OCI-LY7 (cell line): ENCODE data around the gene PLPPR1. TPM values are rescaled to one million over a fixed set of nuclear protein-coding genes. Genes with fewer than 3 reads are reported as not detected.

Source experiments
- BruUV-seq: library from RNA; stranded (reverse); fragments of 400-500 nt; replicated peaks from 2 replicates; lab custom pipeline; 2021; lab: Mats Ljungman, UMichigan
- CTCF ChIA-PET: fragments of 300-600 bp; sonication (Branson Sonifier 250); formaldehyde crosslinking; loops from one replicate; lab custom pipeline; 2022; ENCODE audit warnings: antibody characterized with exemption; ENCODE audit not compliant: unreplicated experiment; lab: Charles Lee
- POLR2A ChIA-PET: fragments of 300-600 bp; sonication (Branson Sonifier 250); formaldehyde crosslinking; loops from one replicate; lab custom pipeline; 2022; ENCODE audit warnings: antibody characterized with exemption; lab: Charles Lee
- DNase-seq: peaks from one replicate; pipeline ENCODE4 v3.0.0-alpha.2; 2015; ENCODE audit warnings: low spot score
- H2AFZ ChIP-seq: fragments of 200-600 bp; sonication (generic), shearing (Covaris generic); 2 replicates; pipeline ENCODE4 v1.6.1; 2014; ENCODE audit warnings: mild to moderate bottlenecking, antibody characterized with exemption, low read length, moderate library complexity
- H3K27ac ChIP-seq: fragments of 200-600 bp; sonication (generic); 2 replicates; pipeline ENCODE4 v1.5.1; 2014; ENCODE audit warnings: mixed run types, low read depth, mild to moderate bottlenecking, moderate library complexity, low read length, inconsistent platforms; ENCODE audit not compliant: poor library complexity, severe bottlenecking
- H3K36me3 ChIP-seq: fragments of 200-600 bp; sonication (generic); 2 replicates; pipeline ENCODE4 v1.6.1; 2014; ENCODE audit warnings: mild to moderate bottlenecking, antibody characterized with exemption, low read length, moderate library complexity, mixed read lengths; ENCODE audit not compliant: insufficient read depth
- H3K4me1 ChIP-seq: fragments of 200-600 bp; sonication (generic); 2 replicates; pipeline ENCODE4 v1.5.1; 2014; ENCODE audit warnings: mild to moderate bottlenecking, low read length; ENCODE audit not compliant: insufficient read depth, poor library complexity, severe bottlenecking
- H3K4me2 ChIP-seq: fragments of 200-600 bp; sonication (generic); 2 replicates; pipeline ENCODE4 v1.6.1; 2014; ENCODE audit warnings: mild to moderate bottlenecking, low read length
- H3K4me3 ChIP-seq: fragments of 200-600 bp; sonication (generic); 2 replicates; pipeline ENCODE4 v1.5.1; 2014; ENCODE audit warnings: mild to moderate bottlenecking, low read depth, low read length; ENCODE audit not compliant: poor library complexity, severe bottlenecking
- H3K79me2 ChIP-seq: fragments of 200-600 bp; sonication (generic); 2 replicates; pipeline ENCODE4 v1.6.1; 2016; ENCODE audit warnings: low read depth, mild to moderate bottlenecking, low read length, moderate library complexity, mixed read lengths; ENCODE audit not compliant: insufficient read depth
- H3K9me2 ChIP-seq: fragments of 200-600 bp; sonication (generic); 2 replicates; pipeline ENCODE4 v1.6.1; 2016; ENCODE audit warnings: mild to moderate bottlenecking, low read length, mixed read lengths; ENCODE audit not compliant: insufficient read depth
- H3K9me3 ChIP-seq: fragments of 200-600 bp; sonication (generic); 2 replicates; pipeline ENCODE4 v1.6.1; 2014; ENCODE audit warnings: mild to moderate bottlenecking, mixed run types, low read length, mixed read lengths
- H4K20me1 ChIP-seq: fragments of 200-600 bp; sonication (generic); 2 replicates; pipeline ENCODE4 v1.6.1; 2014; ENCODE audit warnings: mild to moderate bottlenecking, antibody characterized with exemption, low read length, moderate library complexity, mixed read lengths; ENCODE audit not compliant: insufficient read depth
- CTCF ChIP-seq: fragments of 200-600 bp; sonication (generic); conservative IDR thresholded peaks from 2 replicates; pipeline ENCODE4 v1.5.1; 2014; ENCODE audit warnings: mild to moderate bottlenecking, antibody characterized with exemption, low read length, moderate library complexity, mixed read lengths
- EZH2phosphoT487 ChIP-seq: fragments of 200-600 bp; sonication (generic); IDR thresholded peaks from 2 replicates; pipeline ENCODE4 v1.6.1; 2018; ENCODE audit warnings: low read depth, borderline replicate concordance, mild to moderate bottlenecking, mixed run types, antibody characterized with exemption, low read length, moderate library complexity, mixed read lengths
- intact Hi-C: fragments of 100-400 bp; cut with micrococcal nuclease; formaldehyde crosslinking; loops from one replicate; pipeline ENCODE4 v1.10.0; 2022; ENCODE audit not compliant: unreplicated experiment
- total RNA-seq, 2 experiments: library from RNA; depleted of rRNA in 1 of 2; stranded (reverse); fragments of >200 nt in 1 of 2; shearing (Covaris generic) in 1 of 2; gene quantifications; 2 replicates each; pipeline ENCODE4 v1.2.3, GENCODE V29; 2014 to 2022

PLPPR1 gene
- total RNA-seq, 2 experiments from 2014 or later = not detected

GRCh38 chr9:101254733-101255433 lies 226.4 kb downstream of the PLPPR1 start:
- Histone ChIP-seq H3K4me1 (no peaks in the 10 kb centered on the region), H3K4me3 (no peak overlapping the region), H3K4me2 (no peak overlapping the region), H3K27ac (no peak overlapping the region), H3K9me2 (no peaks in the 10 kb centered on the region), H3K36me3 (no peaks in the 10 kb centered on the region), H2AFZ (no peak overlapping the region), H3K79me2 (no peaks in the 10 kb centered on the region), H3K9me3 (no peaks in the 10 kb centered on the region), H4K20me1 (no peaks in the 10 kb centered on the region)
- DNase-seq = no peak
- TF ChIP-seq CTCF = no peak
- no peak for TF ChIP-seq EZH2phosphoT487
- ChIA-PET POLR2A (no interaction called here), CTCF (no interaction called here)
- no TSS peak for BruUV-seq
- intact Hi-C loops = loop anchor here (1.0 kb wide), 1 partner anchor 21 kb away; no protein-coding TSS in a partner anchor

- no peak overlapping the region for H3K4me3 ChIP-seq
- intact Hi-C loops = no loop called here
- H3K4me2 ChIP-seq = no peak overlapping the region
- H4K20me1 ChIP-seq = no peaks in the 10 kb centered on the region
- BruUV-seq = no TSS peak
- H3K27ac ChIP-seq = no peak overlapping the region
- no peak for TF ChIP-seq EZH2phosphoT487
- TF ChIP-seq CTCF = no peak
- no peaks in the 10 kb centered on the region for H3K36me3 ChIP-seq
- no peak overlapping the region for H2AFZ ChIP-seq
- no peak for DNase-seq
- POLR2A ChIA-PET = no interaction called here
- H3K9me2 ChIP-seq = no peaks in the 10 kb centered on the region
- H3K79me2 ChIP-seq = no peaks in the 10 kb centered on the region
- H3K9me3 ChIP-seq = no peaks in the 10 kb centered on the region
- CTCF ChIA-PET = no interaction called here
- H3K4me1 ChIP-seq = no peaks in the 10 kb centered on the region
Observed at GRCh38 chr9:101264727-101265126, 236.2 kb downstream of the PLPPR1 start.

- Histone ChIP-seq H3K4me3 (no peak overlapping the region), H4K20me1 (no peaks in the 10 kb centered on the region), H3K79me2 (no peaks in the 10 kb centered on the region), H3K36me3 (no peaks in the 10 kb centered on the region), H3K4me1 (no peaks in the 10 kb centered on the region), H3K27ac (no peak overlapping the region), H3K4me2 (no peak overlapping the region), H3K9me3 (no peaks in the 10 kb centered on the region), H3K9me2 (no peaks in the 10 kb centered on the region), H2AFZ (no peak overlapping the region)
- TF ChIP-seq CTCF (no peak), EZH2phosphoT487 (no peak)
- DNase-seq = no peak
- intact Hi-C loops = no loop called here
- POLR2A ChIA-PET = no interaction called here
- no TSS peak for BruUV-seq
- CTCF ChIA-PET = no interaction called here
Observed at GRCh38 chr9:101265261-101265660, 236.7 kb downstream of the PLPPR1 start.
